Body of pancreas (tissue), 4 donors: ENCODE results near the gene NUTM2E. TPM values are rescaled to one million over a fixed set of nuclear protein-coding genes. Genes with fewer than 3 reads are reported as not detected.
"Not testable (repeated sequence)": the region's sequence is repeated elsewhere in the genome, so short reads cannot be mapped to it uniquely, and the experiment has no call there.

Source experiments
- ATAC-seq: fragments of 150-250 bp; one replicate; pipeline ENCODE4 v1.9.1; 2016
- DNase-seq, 4 donors: peaks; one replicate each; pipeline ENCODE4 v3.0.0-alpha.2; 2019
- H3K27ac ChIP-seq, 4 donors: fragments of 200-600 bp; sonication (generic); 1 replicate in 3 of 4; 2 replicates in 1 of 4; pipeline versions ENCODE4 v1.5.1 to v1.6.1; 2016 to 2019; ENCODE audit warnings: mild to moderate bottlenecking in 1 of 4, mixed read lengths in 1 of 4, moderate library complexity in 1 of 4
- H3K27me3 ChIP-seq, 2 donors: fragments of 200-600 bp; sonication (generic); one replicate each; pipeline ENCODE4 v1.6.0; 2016; ENCODE audit warnings: mild to moderate bottlenecking in 1 of 2
- H3K36me3 ChIP-seq, 2 donors: fragments of 200-600 bp; sonication (generic); replicated peaks in 1 of 2; 2 replicates each; pipeline ENCODE4 v1.5.1; 2016; ENCODE audit warnings: low read depth in 2 of 2; ENCODE audit not compliant: insufficient read depth in 1 of 2
- H3K4me1 ChIP-seq: fragments of 200-600 bp; sonication (generic); one replicate; pipeline ENCODE4 v1.6.0; 2016
- H3K4me3 ChIP-seq, 2 donors: fragments of 200-600 bp; sonication (generic); 1 replicate in 1 of 2; 2 replicates in 1 of 2; pipeline ENCODE4 v1.5.1; 2016 to 2019
- H3K9me3 ChIP-seq, 3 donors: fragments of 200-600 bp; sonication (generic); 1 replicate in 2 of 3; 2 replicates in 1 of 3; pipeline ENCODE4 v1.5.1; 2016
- POLR2A ChIP-seq, 3 donors: fragments of 450-650 bp; IDR thresholded peaks; one replicate each; pipeline ENCODE4 v1.6.1; 2016; ENCODE audit warnings: antibody characterized with exemption in 3 of 3, mild to moderate bottlenecking in 2 of 3
- WGBS, 2 donors: methylation state at CpG; one replicate each; pipeline ENCODE4 v1.1.5; 2017; 5-methylcytosine and 5-hydroxymethylcytosine counted together
- intact Hi-C: fragments of 100-400 bp; cut with DNase I; formaldehyde crosslinking; loops from one replicate; pipeline ENCODE4 v1.15.1; 2023
- total RNA-seq, 2 donors: library from RNA; depleted of rRNA; stranded (reverse); fragments of >200 nt; gene quantifications; one replicate each; pipeline ENCODE4 v1.1.0, GENCODE V29; 2016
- TF ChIP-seq, protein P1 (sequence below), 7 experiments: fragments of 450-650 bp in 4 of 7; fragments of 200-600 bp in 3 of 7; sonication (generic) in 3 of 7; IDR thresholded peaks; one replicate each; pipeline ENCODE4 v1.5.1; 2016 to 2019; ENCODE audit warnings: antibody characterized with exemption in 7 of 7

NUTM2E gene
- 1 to 10 TPM in 1 of 2 donors, not detected in 1; 1.6 TPM for total RNA-seq

GRCh38 chr10:79826496-79827215 is at the start of gene NUTM2E:
Gene NUTM2E, plus strand, starts transcription at chr10:79826739. Its CDS starts 15,002 bp downstream, at chr10:79841741.
- H3K9me3 ChIP-seq, H3K27me3 ChIP-seq, H3K4me1 ChIP-seq, intact Hi-C loops, H3K36me3 ChIP-seq: not testable (repeated sequence)
- ATAC-seq, result peak; percentile 98
- peak; percentile 82 to 92 (median 87) for DNase-seq
- WGBS, 2 donors, result 0% methylated on average over 14 to 55 of the region's 78 CpGs
- Histone ChIP-seq H3K27ac (peak within 1 kb of the TSS; percentile 84 to 90 (median 86)), H3K4me3 (peak within 1 kb of the TSS in 1 of 2 donors; percentile 65)
- TF ChIP-seq POLR2A (IDR thresholded peaks at IDR 0.05), result peak; percentile 47 to 71 (median 58)

GRCh38 chr10:79777997-79778396 is 48.5 kb upstream of the NUTM2E start:
- H3K27ac ChIP-seq, intact Hi-C loops, H3K36me3 ChIP-seq, H3K4me1 ChIP-seq, H3K4me3 ChIP-seq, ATAC-seq, H3K27me3 ChIP-seq, DNase-seq, H3K9me3 ChIP-seq: not testable (repeated sequence)

- intact Hi-C loops, H3K27me3 ChIP-seq, H3K27ac ChIP-seq, H3K4me1 ChIP-seq, H3K4me3 ChIP-seq, H3K36me3 ChIP-seq, H3K9me3 ChIP-seq: not testable (repeated sequence)
- ATAC-seq (peak; percentile 96), DNase-seq (peak; percentile 78 to 81 (median 80))
- 2 to 5% methylated on average over 14 of the region's 14 CpGs for WGBS, 2 donors
- TF ChIP-seq, protein P1, sequence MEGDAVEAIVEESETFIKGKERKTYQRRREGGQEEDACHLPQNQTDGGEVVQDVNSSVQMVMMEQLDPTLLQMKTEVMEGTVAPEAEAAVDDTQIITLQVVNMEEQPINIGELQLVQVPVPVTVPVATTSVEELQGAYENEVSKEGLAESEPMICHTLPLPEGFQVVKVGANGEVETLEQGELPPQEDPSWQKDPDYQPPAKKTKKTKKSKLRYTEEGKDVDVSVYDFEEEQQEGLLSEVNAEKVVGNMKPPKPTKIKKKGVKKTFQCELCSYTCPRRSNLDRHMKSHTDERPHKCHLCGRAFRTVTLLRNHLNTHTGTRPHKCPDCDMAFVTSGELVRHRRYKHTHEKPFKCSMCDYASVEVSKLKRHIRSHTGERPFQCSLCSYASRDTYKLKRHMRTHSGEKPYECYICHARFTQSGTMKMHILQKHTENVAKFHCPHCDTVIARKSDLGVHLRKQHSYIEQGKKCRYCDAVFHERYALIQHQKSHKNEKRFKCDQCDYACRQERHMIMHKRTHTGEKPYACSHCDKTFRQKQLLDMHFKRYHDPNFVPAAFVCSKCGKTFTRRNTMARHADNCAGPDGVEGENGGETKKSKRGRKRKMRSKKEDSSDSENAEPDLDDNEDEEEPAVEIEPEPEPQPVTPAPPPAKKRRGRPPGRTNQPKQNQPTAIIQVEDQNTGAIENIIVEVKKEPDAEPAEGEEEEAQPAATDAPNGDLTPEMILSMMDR (IDR thresholded peaks at IDR 0.05), result peak in 6 of 7 experiments; percentile 22 to 78 (median 56)
These were observed 47.1 kb upstream of the NUTM2E start for GRCh38 chr10:79779310-79779938.

- DNase-seq, H3K4me3 ChIP-seq, ATAC-seq, H3K4me1 ChIP-seq, intact Hi-C loops, H3K27me3 ChIP-seq, H3K36me3 ChIP-seq, H3K27ac ChIP-seq, H3K9me3 ChIP-seq: not testable (repeated sequence)
- WGBS, 2 donors, result 33 to 90% methylated on average over 1 of the region's 2 CpGs
These were observed 46.5 kb upstream of the NUTM2E start for GRCh38 chr10:79779992-79780391.

DNA sequence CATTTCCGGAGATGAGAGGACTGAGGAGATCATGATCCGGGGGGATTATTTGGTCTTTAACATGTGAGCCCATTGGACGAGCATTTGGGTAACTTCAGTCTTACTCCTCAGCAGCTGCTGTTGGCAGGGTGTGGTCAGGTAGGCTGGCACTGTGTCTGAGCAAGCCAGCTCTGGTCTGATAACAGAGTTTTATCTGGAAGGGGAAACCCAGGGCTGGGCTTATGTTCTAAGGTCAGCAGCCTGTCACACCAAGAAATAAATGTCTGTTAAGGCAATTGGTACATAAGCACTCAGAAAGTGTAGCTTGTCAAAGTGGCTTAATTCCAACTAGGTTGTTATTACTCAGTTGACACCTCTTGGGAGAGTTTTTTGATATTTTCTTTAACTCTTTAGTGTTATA is 45.0 kb upstream of the NUTM2E start:
- ATAC-seq (peak; percentile 51), DNase-seq (peak in 3 of 4 donors; percentile 15 to 36 (median 16))
- H3K4me3 ChIP-seq, H3K4me1 ChIP-seq, H3K9me3 ChIP-seq, H3K27me3 ChIP-seq, intact Hi-C loops, H3K27ac ChIP-seq, H3K36me3 ChIP-seq: not testable (repeated sequence)
- WGBS, 2 donors, result 48 to 57% methylated on average over 3 of the region's 3 CpGs

DNA sequence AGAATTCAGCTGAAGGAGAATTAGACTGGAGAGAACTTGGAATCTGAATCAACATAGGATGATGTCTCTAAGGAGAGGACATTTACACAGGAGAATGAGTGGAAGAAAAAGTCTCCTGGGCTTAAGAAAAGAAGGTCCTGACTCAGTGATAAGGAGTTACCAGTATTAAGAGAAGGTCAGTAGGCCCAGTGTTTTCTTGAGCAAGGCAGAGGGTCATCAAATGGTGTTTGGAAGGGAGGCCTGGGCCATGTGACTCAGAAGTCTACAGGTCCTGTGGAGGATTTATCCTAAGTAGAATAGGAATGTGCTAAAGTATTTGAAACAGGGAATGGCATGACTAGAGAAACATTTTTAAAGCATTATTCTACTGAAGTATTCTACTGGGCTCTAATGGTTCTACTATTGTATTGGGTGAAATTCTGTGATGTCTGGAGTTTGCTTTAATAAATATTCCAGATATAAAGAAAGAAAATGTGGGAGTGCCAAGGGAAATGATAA is 39.0 kb upstream of the NUTM2E start:
- H3K27ac ChIP-seq, H3K9me3 ChIP-seq, H3K4me3 ChIP-seq, H3K4me1 ChIP-seq, DNase-seq, ATAC-seq, H3K27me3 ChIP-seq, H3K36me3 ChIP-seq, intact Hi-C loops: not testable (repeated sequence)

- H3K36me3 ChIP-seq, intact Hi-C loops, ATAC-seq, H3K27me3 ChIP-seq, H3K27ac ChIP-seq, H3K4me1 ChIP-seq, H3K4me3 ChIP-seq, DNase-seq, H3K9me3 ChIP-seq: not testable (repeated sequence)
- 83 to 87% methylated on average over 1 to 2 of the region's 2 CpGs for WGBS, 2 donors
These were observed 37.2 kb upstream of the NUTM2E start for GRCh38 chr10:79789351-79789750.

DNA sequence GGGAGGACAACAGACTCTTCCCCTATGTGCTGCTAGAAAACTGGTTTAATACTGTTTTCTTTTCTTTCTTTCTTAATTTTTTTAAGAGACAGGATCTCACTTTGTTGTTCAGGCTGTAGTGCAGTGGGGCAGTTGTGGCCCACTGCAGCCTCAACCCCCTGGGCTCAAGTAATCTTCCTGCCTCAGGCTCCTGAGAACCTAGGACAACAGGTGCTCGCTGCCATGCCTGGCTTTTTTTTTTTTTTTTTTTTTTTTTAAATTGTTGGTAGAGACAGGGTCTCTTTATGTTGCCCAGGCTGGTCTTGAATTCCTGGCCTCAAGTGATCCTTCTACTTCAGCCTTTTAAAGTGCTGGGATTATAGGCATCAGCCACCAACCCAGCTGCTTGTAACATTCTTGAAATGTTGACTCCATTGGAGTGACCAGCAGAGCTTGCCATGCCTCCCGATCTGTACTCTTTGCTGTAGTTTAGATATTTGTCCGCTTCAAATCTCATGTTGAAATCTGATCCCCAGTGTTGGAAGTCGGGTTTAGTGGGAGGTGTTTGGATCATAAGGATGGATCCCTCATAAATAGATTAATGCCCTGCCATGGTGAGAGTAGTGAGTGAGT is 34.5 kb upstream of the NUTM2E start:
- H3K4me3 ChIP-seq, H3K4me1 ChIP-seq, H3K9me3 ChIP-seq, DNase-seq, ATAC-seq, intact Hi-C loops, H3K27ac ChIP-seq, H3K27me3 ChIP-seq, H3K36me3 ChIP-seq: not testable (repeated sequence)
- 83 to 94% methylated on average over 1 to 3 of the region's 4 CpGs for WGBS, 2 donors

- H3K4me3 ChIP-seq, H3K27ac ChIP-seq, H3K36me3 ChIP-seq, H3K27me3 ChIP-seq, intact Hi-C loops, H3K4me1 ChIP-seq, DNase-seq, ATAC-seq, H3K9me3 ChIP-seq: not testable (repeated sequence)
- no CpG with 5 or more reads among the region's 1 CpG for WGBS, 2 donors
These were observed 27.2 kb upstream of the NUTM2E start for GRCh38 chr10:79799337-79799736.

DNA sequence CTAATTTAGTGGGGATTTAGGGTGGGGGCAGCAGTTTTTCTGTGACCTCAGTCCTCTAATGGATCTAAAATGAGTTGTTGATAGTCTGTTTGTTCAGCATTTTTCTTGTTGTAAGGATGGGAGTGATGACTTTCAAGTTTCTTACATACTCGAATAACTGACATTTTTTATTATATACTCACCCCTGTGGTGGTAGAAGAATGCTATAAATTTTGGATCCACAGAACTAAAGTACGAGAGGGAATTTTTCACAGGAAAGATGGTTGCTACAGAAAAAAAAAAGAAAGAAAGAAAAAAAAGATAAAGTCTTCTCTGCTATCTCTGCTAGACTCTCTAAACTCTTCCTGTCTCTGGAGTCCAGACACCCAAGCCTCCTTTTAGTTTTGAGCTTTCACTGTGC is 20.7 kb upstream of the NUTM2E start:
- H3K4me3 ChIP-seq, intact Hi-C loops, H3K4me1 ChIP-seq, H3K9me3 ChIP-seq, DNase-seq, H3K27me3 ChIP-seq, ATAC-seq, H3K36me3 ChIP-seq, H3K27ac ChIP-seq: not testable (repeated sequence)
- 88 to 92% methylated on average over 2 of the region's 2 CpGs for WGBS, 2 donors

DNA sequence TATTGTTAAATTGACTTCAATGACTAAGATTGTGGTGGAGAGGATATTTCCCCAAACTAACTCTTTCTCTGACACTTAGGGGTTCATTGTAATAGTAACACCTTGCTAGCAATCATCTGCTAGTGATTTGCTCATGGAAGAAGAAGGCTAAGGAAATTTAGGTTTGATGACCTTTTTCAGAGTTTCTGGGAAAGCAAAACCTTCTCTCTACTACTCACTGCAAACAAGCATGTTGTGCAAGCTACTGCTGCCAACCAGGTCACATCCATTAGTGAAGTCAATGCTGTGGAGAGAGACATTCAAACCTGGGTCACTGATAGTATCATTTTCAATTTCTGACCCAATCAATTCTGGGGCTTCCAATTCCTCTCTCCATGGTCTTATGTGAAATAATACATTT is 14.6 kb upstream of the NUTM2E start:
- ATAC-seq, DNase-seq, H3K9me3 ChIP-seq, intact Hi-C loops, H3K27me3 ChIP-seq, H3K4me1 ChIP-seq, H3K27ac ChIP-seq, H3K36me3 ChIP-seq, H3K4me3 ChIP-seq: not testable (repeated sequence)
